BJ (cell line): ENCODE results near the gene CGB7. TPM values are rescaled to one million over a fixed set of nuclear protein-coding genes. Genes with fewer than 3 reads are reported as not detected.

Experiments used
- CTCF ChIA-PET: fragments of 350-600 bp; formaldehyde crosslinking; extraction: SDS; loops from one replicate; lab custom pipeline; 2021; ENCODE audit warnings: antibody characterized with exemption, inconsistent platforms; lab: Yijun Ruan, JAX
- POLR2A ChIA-PET: fragments of 300-600 bp; sonication (Branson Sonifier 250); formaldehyde crosslinking; extraction: SDS; loops from one replicate; lab custom pipeline; 2021; ENCODE audit warnings: antibody characterized with exemption; lab: Charles Lee
- DNase-seq: peaks from one replicate; pipeline ENCODE4 v3.0.0-alpha.2; 2011; ENCODE audit warnings: low read depth
- H3K27me3 ChIP-seq: 2 replicates; pipeline ENCODE4 v1.6.0; 2011; ENCODE audit warnings: low read length; ENCODE audit not compliant: control insufficient read depth, insufficient read depth
- H3K36me3 ChIP-seq: 2 replicates; pipeline ENCODE4 v1.5.1; 2011; ENCODE audit warnings: low read length; ENCODE audit not compliant: control insufficient read depth, insufficient read depth
- H3K4me3 ChIP-seq: 2 replicates; pipeline ENCODE4 v1.5.1; 2011; ENCODE audit warnings: low read depth, mild to moderate bottlenecking, control low read depth, low read length
- polyA plus RNA-seq: library from polyadenylated mRNA; depleted of rRNA; stranded (reverse); fragments of >200 nt; gene quantifications from 2 replicates; pipeline ENCODE4 v1.2.3, GENCODE V29; 2011
- TF ChIP-seq, protein P1 (sequence below): IDR thresholded peaks from 2 replicates; pipeline ENCODE4 v1.5.1; 2011; ENCODE audit warnings: low read depth, mild to moderate bottlenecking, control low read depth, inconsistent platforms, low read length, moderate library complexity; ENCODE audit not compliant: insufficient read depth

CGB7 gene
- polyA plus RNA-seq, 1 experiment, result 0.28 TPM

DNA sequence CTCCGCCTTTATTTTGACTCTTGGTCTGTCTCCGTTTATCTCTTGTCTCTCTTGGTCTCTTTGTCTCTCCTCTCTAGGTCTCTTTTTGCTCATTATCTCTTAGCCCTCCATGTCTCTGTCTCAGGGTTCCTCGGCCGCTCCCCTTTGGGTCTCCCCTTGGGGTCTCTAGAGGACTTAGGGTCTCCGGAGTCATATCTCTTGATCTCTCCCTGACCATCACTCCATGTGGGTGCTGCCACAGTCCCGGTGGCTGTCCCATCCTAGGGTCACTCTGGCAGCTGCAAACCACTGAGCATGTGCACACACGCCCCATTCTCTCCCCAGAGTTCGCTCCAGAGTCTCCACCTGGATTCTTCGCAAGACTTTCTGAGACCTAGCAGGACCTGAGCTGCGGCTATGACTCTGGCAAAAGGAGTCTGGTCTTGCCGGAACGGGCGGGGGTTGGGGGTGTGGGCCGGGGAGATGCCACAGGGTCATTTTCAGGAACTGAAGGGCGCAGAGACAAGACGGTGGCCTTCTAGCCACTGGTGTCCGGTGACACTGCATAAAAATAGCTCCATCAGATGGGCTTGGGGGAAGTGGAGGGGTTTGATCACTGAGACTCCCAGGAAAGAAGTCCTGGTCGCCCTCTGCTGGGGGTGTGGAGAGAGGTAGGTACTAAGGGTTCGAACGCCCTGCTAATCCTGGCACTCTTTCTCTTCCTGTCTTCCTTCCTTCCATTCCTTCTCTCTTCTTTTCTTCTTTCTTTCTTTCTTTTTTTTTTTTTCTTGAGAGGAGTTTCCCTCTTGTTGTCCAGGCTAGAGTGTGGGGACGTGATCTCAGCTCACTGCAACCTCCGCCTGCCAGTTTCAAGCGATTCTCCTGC is 16.2 kb upstream of the CGB7 start:
- ChIA-PET CTCF (interaction anchor here (0.6 to 2.5 kb wide), 9 partner anchors 9 to 227 kb away, joined by 3 to 13 read pairs (median 4); partner anchors contain the start of gene RUVBL2), POLR2A (no interaction called here)
- TF ChIP-seq, protein P1, sequence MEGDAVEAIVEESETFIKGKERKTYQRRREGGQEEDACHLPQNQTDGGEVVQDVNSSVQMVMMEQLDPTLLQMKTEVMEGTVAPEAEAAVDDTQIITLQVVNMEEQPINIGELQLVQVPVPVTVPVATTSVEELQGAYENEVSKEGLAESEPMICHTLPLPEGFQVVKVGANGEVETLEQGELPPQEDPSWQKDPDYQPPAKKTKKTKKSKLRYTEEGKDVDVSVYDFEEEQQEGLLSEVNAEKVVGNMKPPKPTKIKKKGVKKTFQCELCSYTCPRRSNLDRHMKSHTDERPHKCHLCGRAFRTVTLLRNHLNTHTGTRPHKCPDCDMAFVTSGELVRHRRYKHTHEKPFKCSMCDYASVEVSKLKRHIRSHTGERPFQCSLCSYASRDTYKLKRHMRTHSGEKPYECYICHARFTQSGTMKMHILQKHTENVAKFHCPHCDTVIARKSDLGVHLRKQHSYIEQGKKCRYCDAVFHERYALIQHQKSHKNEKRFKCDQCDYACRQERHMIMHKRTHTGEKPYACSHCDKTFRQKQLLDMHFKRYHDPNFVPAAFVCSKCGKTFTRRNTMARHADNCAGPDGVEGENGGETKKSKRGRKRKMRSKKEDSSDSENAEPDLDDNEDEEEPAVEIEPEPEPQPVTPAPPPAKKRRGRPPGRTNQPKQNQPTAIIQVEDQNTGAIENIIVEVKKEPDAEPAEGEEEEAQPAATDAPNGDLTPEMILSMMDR, result peak; percentile 34
- Histone ChIP-seq H3K36me3 (no peaks in the 10 kb centered on the region), H3K27me3 (peaks cover 12% of the 10 kb centered on the region), H3K4me3 (no peak overlapping the region)
- DNase-seq, result no peak

DNA sequence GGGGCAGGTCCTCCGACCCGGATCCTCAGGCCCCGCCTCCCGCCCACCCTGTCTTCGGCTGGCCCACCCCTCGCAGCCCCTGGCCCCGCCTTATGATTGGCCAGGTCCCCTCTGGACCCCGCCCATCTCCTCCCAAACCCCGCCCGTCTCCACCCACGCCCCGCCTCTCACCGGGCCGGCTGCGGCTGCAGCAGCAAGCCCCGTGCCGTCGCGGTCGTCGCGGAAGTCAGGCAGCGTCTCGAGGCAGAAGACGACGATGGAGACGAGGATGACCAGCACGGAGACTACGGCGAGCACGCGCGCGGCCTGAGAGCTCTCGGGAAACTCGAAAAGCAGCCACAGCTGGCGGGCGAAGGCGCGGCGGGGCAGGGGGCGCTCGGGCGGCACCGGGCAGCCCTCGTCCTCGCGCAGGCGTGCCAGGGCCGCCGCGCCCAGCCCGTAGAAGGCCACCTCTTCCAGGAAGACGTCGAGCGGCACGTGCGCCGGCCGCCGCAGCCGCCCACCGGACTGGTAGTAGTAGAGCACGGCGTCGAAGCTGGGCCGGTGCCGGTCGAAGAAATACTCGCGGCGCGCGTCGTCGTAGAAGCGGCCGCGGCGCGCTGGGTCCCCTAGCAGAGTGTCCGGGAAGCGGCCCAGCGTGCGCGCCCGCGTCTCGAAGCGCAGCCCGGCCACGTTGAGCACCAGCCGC is 14.5 kb upstream of the CGB7 start:
- TF ChIP-seq, protein P1, result no peak
- CTCF ChIA-PET, result interaction anchor here (1.8 kb wide), 1 partner anchor 127 kb away, joined by 4 read pairs; no protein-coding TSS in a partner anchor
- no peaks in the 10 kb centered on the region for H3K36me3 ChIP-seq
- no peak overlapping the region for H3K4me3 ChIP-seq
- DNase-seq, result no peak
- H3K27me3 ChIP-seq, result peaks cover 12% of the 10 kb centered on the region
- POLR2A ChIA-PET, result no interaction called here

- DNase-seq, result no peak
- POLR2A ChIA-PET, result no interaction called here
- Histone ChIP-seq H3K36me3 (no peaks in the 10 kb centered on the region), H3K4me3 (no peak overlapping the region), H3K27me3 (peaks cover 25% of the 10 kb centered on the region)
- CTCF ChIA-PET, result interaction anchor here (0.8 to 1.8 kb wide), 4 partner anchors 14 to 143 kb away, joined by 3 to 4 read pairs (median 3); no protein-coding TSS in a partner anchor
- TF ChIP-seq, protein P1, result no peak
These were observed 12.9 kb upstream of the CGB7 start for GRCh38 chr19:49070416-49070815.

DNA sequence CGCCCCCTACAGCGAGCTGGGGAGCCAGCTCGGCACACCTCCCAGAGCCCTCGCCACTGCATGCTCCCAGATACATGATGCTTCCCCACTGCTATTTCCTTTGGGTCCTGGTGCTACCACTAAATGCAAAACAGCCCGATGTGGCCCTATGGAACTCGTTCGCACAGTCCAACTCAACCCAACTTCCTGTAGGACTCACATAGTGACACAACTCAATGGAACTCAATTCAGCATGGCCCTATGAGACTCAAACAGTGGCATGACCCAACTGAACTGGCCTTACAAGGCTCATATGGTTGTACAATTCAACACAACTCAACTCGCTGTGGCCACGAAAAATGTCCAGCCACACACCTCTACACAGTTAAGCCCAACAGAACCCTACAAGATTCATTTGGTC is 11.5 kb upstream of the CGB7 start:
- no peak overlapping the region for H3K4me3 ChIP-seq
- DNase-seq, result no peak
- ChIA-PET CTCF (interaction anchor here (0.8 to 1.7 kb wide), 3 partner anchors 69 to 156 kb away, joined by 3 to 5 read pairs (median 3); no protein-coding TSS in a partner anchor), POLR2A (no interaction called here)
- TF ChIP-seq, protein P1, result no peak
- H3K27me3 ChIP-seq, result peaks cover 28% of the 10 kb centered on the region
- no peaks in the 10 kb centered on the region for H3K36me3 ChIP-seq

- ChIA-PET CTCF (no interaction called here), POLR2A (no interaction called here)
- no peak overlapping the region for H3K4me3 ChIP-seq
These were observed 10.0 kb upstream of the CGB7 start for GRCh38 chr19:49067554-49067953.

More at GRCh38 chr19:49067554-49067953, 10.0 kb upstream of the CGB7 start:
- TF ChIP-seq, protein P1, result no peak
- Histone ChIP-seq H3K36me3 (no peaks in the 10 kb centered on the region), H3K27me3 (peaks cover 20% of the 10 kb centered on the region)
- DNase-seq, result no peak
